IPS-18a (cell line): ENCODE data around the gene ILK.

ENCODE experiments used
- H3K27ac ChIP-seq: one replicate; pipeline ENCODE4 v1.5.1; 2013; ENCODE audit warnings: low read length
- H3K27me3 ChIP-seq: one replicate; pipeline ENCODE4 v1.6.1; 2013; ENCODE audit warnings: mild to moderate bottlenecking, low read length; ENCODE audit not compliant: control insufficient read depth, insufficient read depth
- H3K36me3 ChIP-seq: one replicate; pipeline ENCODE4 v1.6.1; 2013; ENCODE audit warnings: low read depth, low read length; ENCODE audit not compliant: control insufficient read depth
- H3K4me1 ChIP-seq: one replicate; pipeline ENCODE4 v1.6.1; 2013; ENCODE audit warnings: low read depth, low read length; ENCODE audit not compliant: control insufficient read depth
- H3K4me3 ChIP-seq: one replicate; pipeline ENCODE4 v1.5.1; 2013; ENCODE audit warnings: low read length
- H3K9ac ChIP-seq: one replicate; pipeline ENCODE4 v1.6.1; 2013; ENCODE audit warnings: mild to moderate bottlenecking, low read length, moderate library complexity
- H3K9me3 ChIP-seq: one replicate; pipeline ENCODE4 v1.6.1; 2013; ENCODE audit warnings: low read depth, low read length; ENCODE audit not compliant: control insufficient read depth

The ILK gene

DNA sequence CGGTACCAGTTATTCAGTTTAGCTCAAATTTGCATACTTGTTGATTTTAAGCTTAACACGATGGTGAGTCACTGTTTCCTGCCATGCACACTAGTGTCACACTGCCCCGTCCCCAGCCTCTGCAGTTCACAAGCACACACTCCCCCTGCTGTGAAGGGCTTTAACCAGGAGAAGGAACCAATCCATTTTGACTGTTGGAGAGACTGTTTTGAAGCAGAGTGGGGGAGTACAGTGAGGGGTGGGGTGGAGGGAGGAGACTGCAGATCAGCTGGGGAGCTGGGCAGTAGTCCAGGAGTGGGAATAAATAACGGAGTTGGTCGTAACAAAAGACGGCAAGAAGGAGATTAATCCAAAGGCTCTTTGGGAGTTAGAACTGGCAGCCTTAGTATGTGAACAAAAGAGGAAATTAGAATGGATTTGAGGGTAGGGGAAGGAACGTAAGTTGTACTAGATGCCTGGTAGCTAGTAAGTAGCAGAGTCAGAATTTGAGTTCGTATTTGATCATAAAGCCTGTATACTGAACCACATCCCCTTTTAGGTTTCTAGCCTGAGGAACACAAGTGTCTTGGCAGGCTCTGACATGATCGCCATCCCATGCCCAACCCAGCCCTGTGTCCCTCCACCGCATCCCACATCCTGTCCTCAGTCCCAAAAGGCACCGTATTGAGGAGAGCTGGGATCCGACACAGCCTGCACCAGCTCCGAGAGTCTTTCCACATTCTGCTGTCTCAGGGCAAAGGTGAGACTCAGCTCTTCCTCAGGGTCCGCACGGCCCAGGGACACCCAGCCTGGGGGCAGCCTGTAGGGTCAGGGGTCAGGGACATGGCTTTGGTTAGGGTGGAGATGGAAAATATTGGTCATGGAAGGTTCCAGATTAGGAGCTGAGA lies 14.8 kb downstream of the ILK start:
- Histone ChIP-seq H3K27ac (no peak overlapping the region), H3K4me1 (peaks cover 8% of the 10 kb centered on the region), H3K9me3 (no peaks in the 10 kb centered on the region), H3K4me3 (peak overlapping the region; percentile 86), H3K27me3 (no peaks in the 10 kb centered on the region), H3K36me3 (peaks cover 2% of the 10 kb centered on the region), H3K9ac (peak overlapping the region; percentile 64)

DNA sequence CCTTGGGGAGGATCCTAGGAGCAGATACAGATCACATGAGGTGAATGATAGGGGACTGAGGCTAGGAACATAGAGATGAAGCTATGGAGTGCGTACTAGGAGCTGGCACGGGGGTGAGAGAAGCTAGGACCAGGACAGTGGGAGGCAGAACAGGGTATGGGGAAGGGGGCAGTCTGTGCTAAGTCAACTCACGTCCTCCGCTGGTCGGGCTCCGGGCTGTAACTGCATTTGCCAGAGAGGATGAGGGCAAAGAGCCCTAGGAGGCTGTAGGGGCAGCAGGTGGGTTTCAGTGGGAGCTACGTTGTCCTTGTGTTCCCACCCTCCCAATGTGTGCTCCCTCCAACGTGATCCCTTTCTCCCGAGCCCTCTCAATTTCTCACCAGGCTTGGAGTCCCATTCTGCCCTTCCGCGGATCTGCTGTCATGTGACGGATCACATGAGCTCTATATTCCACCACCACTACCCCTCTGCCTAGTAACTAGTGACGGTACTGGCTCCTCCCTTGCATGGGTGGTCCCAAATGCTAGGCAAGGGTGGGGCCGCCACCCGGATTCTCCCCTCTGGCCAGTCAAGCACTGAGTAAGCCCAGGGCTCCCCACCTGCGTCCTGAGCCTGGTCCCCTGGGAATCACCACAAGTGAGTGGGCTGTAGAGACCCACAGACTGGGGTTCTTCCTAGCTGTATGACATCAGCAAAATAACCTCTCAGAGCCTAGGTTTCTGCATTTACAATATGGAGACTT lies 15.6 kb downstream of the ILK start, which contains the start of gene TPP1:
TSS of gene TPP1 (minus strand) at position 419 of the 742 bp plus-strand sequence. CDS start at position 397, 22 bp downstream.
- Histone ChIP-seq H3K9me3 (no peaks in the 10 kb centered on the region), H3K36me3 (peaks cover 2% of the 10 kb centered on the region), H3K4me3 (peak within 1 kb of the TSS; percentile 86), H3K9ac (peak within 1 kb of the TSS; percentile 64), H3K4me1 (peaks cover 8% of the 10 kb centered on the region), H3K27ac (no peak within 1 kb of the TSS), H3K27me3 (no peaks in the 10 kb centered on the region)

DNA sequence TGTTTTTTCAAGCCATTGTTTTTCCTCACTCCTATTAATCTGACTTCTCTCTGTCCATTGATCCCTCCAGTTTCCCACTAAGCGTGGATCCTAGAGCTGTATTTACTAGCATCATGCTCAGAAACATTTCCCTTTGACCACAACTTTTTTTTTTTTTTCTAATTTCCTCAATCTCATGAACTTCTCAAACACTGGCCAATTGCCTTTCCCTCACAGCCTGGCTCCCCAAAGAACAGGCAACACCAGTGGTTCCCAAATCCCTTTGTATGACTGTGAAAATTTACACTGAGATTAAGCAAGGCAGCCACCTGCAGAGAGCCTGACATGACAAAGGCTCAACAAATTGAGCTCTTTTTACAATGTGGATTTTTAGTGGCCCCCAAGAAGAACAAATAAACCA lies 17.1 kb downstream of the ILK start:
- H3K9me3 ChIP-seq: no peaks in the 10 kb centered on the region

DNA sequence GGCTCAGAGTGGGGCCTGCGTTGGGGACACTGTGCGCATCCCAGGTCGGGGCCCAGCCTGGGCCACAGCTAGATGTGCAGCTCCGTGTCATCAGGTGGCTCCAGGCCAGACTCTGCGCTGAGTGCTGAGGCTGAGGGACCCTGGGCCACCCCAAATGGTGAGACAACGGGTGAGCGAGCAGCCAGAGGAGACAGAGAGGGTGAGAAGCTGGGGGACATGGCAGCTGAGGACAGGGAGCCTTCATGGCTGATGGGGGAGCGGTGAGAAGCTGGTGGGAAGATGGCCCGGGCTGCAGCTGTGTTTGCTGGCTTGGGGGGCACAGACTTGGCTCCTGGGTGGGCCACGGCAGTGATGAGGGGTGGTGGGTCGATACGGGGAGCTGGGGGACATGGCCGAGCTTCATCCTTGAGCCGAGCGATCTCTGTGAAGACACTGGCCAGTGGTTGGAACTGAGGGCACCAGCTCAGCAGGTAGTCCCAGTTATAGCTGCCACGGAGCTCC lies 18.2 kb downstream of the ILK start:
- H3K27ac ChIP-seq: no peak overlapping the region
- peaks cover 8% of the 10 kb centered on the region for H3K4me1 ChIP-seq
- H3K27me3 ChIP-seq: no peaks in the 10 kb centered on the region
- H3K4me3 ChIP-seq: no peak overlapping the region
- H3K9me3 ChIP-seq: no peaks in the 10 kb centered on the region
- H3K36me3 ChIP-seq: peaks cover 10% of the 10 kb centered on the region
- H3K9ac ChIP-seq: no peak overlapping the region

More for the DNA sequence above, 17.1 kb downstream of the ILK start:
- Histone ChIP-seq H3K36me3 (peaks cover 5% of the 10 kb centered on the region), H3K27me3 (no peaks in the 10 kb centered on the region), H3K4me3 (no peak overlapping the region), H3K27ac (no peak overlapping the region), H3K4me1 (peaks cover 8% of the 10 kb centered on the region), H3K9ac (no peak overlapping the region)

DNA sequence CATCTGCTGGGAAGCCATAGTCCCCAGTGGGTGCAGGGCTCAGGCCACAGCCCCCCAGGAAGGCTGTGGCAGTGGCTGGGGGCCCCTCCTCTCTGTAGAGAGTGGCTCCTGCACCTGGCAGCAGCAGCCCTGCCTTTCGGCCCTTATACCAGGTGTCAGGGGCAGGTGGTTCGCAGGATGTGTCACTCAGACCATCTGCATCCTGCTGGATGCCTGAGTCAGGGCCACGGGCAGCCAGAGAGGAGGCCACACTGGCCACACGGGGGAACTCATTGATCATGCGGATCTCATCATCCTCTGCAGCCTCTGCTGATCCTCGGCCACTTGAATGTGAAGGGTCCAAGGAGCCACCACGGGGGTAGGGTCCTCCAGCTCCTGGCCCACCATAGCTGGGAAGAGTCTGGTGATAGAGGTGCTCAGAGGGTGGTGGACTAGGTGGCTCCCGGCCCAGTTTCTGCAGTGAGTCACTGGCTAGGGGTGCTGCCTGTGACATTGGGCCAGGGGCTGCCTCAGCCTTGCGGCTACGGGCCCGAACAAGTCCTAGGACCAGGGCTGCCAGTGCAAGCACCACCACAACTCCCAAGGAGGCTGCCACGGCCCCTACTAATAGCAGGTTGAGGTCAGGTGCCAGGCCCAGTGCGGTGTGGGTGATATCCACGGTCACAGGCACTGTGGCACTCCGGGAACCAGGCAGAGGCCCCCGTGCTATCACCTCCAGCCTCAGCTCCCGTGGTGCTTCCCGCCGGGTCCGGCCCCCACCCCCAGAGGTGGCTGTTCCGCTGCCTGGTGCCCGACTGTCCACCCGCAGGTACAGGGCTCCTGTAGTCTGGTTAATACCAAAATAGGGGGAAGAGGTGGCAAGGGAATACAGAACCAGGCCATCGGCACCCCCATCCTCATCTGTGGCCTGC lies 18.9 kb downstream of the ILK start:
- Histone ChIP-seq H3K4me3 (no peak overlapping the region), H3K36me3 (peaks cover 15% of the 10 kb centered on the region), H3K9me3 (no peaks in the 10 kb centered on the region), H3K4me1 (peaks cover 8% of the 10 kb centered on the region), H3K9ac (no peak overlapping the region), H3K27ac (no peak overlapping the region), H3K27me3 (no peaks in the 10 kb centered on the region)

DNA sequence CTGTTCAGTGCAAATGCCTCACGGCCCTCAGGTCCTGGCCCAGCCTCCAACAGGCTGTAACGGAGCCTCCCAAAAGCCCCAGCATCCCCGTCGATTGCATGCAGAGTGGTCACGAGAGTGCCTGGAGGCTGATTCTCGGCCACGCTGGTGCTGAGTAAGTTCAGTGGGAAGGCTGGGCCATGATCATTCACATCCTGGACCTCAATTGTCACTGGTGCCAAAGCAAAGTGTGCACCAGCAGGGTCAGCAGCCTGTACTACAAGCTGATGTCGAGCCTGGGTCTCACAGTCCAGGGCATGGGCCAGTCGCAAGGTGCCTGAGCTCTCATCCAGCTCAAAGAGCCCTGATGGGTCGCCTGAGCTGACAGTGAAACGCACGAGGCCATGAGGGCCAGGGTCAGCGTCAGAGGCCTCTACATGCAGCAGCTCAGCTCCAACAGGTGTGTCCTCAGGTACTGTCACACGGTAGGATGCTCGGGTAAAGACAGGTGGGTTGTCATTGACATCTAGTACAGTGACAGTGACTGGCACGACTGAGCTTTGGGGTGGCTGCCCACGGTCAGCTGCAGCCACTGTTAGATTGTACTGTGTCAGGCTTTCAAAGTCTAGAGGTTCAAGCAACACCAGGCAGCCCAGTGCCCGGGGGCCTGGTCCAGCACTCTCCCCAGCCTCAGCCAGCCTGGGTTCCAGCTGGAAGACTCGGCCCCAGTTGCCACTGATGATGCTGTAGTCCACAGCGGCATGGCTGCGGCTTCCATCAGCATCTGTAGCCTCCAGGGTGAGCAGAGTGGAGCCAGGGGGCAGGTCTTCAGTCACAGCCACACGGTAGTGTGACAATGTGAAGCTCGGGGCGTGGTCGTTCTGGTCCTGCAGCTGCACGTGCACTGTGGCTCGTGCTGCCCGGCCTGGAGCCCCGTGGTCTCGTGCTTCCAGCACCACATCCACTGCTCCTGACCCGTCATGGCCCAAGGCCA lies 20.1 kb downstream of the ILK start:
- Histone ChIP-seq H3K9me3 (no peaks in the 10 kb centered on the region), H3K4me1 (peaks cover 8% of the 10 kb centered on the region), H3K4me3 (no peak overlapping the region), H3K9ac (no peak overlapping the region), H3K27ac (no peak overlapping the region), H3K27me3 (no peaks in the 10 kb centered on the region), H3K36me3 (peaks cover 15% of the 10 kb centered on the region)

DNA sequence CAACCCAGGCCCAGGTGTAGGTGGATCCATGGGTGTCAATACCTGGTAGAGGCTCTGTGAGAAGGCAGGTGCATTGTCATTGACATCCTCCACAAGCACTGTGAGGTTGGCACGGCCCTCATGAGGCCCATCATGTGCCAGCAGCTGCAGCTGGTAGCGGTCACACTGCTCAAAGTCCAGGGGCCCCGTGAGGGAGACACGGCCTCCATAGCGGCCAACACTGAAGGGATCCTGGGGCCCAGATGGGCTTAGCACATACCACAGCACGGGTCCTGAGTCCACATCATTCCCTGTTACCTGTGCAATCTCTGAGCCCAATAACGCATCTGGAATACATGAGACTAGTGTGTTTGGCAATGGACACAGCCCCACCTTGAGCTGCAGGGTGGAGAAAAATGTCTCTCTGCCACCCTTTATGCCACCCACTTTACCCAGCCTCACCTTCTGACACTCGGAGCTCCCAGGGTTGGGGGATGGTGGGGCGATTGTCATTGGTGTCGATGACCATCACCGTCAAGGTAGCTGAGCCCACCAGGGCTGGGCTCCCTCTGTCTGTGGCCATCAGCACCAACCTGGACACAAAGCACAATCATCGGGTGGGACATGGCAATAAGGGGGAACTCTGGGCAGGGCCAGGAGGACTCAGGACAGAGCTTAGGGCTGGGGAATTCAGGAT lies 21.7 kb downstream of the ILK start:
- Histone ChIP-seq H3K36me3 (peaks cover 15% of the 10 kb centered on the region), H3K9ac (no peak overlapping the region), H3K4me1 (no peaks in the 10 kb centered on the region), H3K27me3 (peaks cover 16% of the 10 kb centered on the region), H3K9me3 (no peaks in the 10 kb centered on the region), H3K4me3 (no peak overlapping the region), H3K27ac (no peak overlapping the region)

DNA sequence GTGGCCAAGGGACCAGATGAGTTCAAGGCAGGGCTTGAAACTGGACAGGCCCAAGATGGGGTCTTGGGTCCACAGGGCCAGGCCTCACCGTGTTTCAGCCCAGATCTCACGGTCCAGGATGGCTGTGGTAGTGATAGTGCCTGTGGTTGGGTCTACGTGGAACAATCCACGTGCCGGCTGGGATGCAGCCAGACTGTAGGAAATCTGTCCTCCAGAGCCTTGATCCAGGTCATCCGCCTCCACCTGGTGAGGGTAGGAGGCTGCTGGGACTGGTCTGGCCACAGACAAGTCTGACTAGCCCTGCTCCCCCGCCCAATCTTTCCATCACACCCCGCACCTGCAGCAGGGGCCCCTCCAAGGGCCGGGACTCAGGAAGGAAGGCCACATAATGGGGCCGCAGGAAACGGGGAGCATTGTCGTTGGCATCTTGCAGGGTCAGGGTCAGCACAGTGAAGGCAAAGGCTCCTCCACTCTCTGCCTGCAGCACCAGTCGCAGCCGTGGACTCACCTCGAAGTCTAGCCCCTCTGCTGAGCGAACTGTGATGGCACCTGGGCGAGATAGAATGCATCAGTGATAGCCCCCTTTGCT lies 22.4 kb downstream of the ILK start:
- Histone ChIP-seq H3K27me3 (peaks cover 22% of the 10 kb centered on the region), H3K36me3 (peaks cover 15% of the 10 kb centered on the region), H3K9me3 (no peaks in the 10 kb centered on the region)

DNA sequence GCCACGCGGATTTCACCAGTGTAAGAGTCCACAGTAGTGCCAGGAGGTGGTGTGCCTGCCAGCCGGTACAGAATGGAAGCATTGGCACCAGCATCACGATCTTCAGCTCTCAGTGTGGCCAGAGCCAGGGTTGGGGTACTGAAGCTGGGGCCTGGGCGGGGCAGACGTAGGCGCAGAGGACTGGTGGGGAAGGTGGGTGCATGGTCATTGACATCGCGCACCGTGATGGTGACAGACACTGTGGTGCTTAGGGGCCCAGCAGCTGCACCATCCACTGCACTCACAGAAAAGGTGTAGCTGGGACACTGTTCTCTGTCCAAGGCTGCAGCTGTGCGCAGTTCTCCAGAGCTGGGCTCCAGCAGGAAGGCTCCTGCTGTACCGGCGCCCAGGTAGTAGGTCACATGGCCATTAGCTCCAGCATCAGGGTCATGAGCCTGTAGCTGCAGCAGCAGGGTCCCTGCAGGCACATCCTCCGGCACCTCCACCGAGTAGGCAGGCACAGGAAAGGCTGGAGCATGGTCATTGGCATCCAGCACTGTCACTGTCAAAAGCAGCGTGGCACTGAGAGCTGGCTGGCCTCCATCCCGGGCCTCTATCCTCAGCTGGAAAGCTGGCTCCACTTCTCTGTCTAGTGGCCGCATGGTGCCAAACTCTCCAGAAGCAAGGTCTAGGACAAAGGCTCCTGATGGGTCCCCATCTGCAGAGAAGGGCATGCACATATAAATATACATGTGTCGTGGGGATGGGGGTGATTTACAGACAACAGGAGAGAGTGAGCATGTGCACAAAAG lies 23.6 kb downstream of the ILK start:
- Histone ChIP-seq H3K4me1 (no peaks in the 10 kb centered on the region), H3K9me3 (no peaks in the 10 kb centered on the region), H3K36me3 (peaks cover 15% of the 10 kb centered on the region), H3K4me3 (no peak overlapping the region), H3K27me3 (peaks cover 34% of the 10 kb centered on the region), H3K9ac (no peak overlapping the region), H3K27ac (no peak overlapping the region)

More for the DNA sequence above, 22.4 kb downstream of the ILK start:
- Histone ChIP-seq H3K27ac (no peak overlapping the region), H3K9ac (no peak overlapping the region), H3K4me3 (no peak overlapping the region), H3K4me1 (no peaks in the 10 kb centered on the region)
